ENCODE results near the gene NCAM1.

Gene NCAM1

GRCh38 chr11:112995423-112996090, 34.3 kb downstream of the NCAM1 start:
- peaks cover 8% of the 10 kb centered on the region for H3K27me3 Mint-ChIP-seq
- H3K27ac Mint-ChIP-seq, result no peak overlapping the region
- H3K36me3 Mint-ChIP-seq, result no peaks in the 10 kb centered on the region
- H3K9me3 Mint-ChIP-seq, result peaks cover 6% of the 10 kb centered on the region
- no peaks in the 10 kb centered on the region for H3K4me1 Mint-ChIP-seq
- no peak overlapping the region for H3K4me3 Mint-ChIP-seq

- Mint-ChIP-seq H3K4me3 (no peak overlapping the region), H3K27ac (no peak overlapping the region), H3K36me3 (no peaks in the 10 kb centered on the region), H3K9me3 (no peaks in the 10 kb centered on the region), H3K27me3 (peaks cover 7% of the 10 kb centered on the region), H3K4me1 (no peaks in the 10 kb centered on the region)
Measured at GRCh38 chr11:112996994-112997393, 35.8 kb downstream of the NCAM1 start.

GRCh38 chr11:112997857-112998466, 36.7 kb downstream of the NCAM1 start:
- no peaks in the 10 kb centered on the region for H3K9me3 Mint-ChIP-seq
- H3K36me3 Mint-ChIP-seq, result no peaks in the 10 kb centered on the region
- no peak overlapping the region for H3K4me3 Mint-ChIP-seq

GRCh38 chr11:112999520-112999919, 38.3 kb downstream of the NCAM1 start:
- Mint-ChIP-seq H3K36me3 (no peaks in the 10 kb centered on the region), H3K9me3 (no peaks in the 10 kb centered on the region), H3K4me1 (no peaks in the 10 kb centered on the region), H3K4me3 (no peak overlapping the region), H3K27me3 (peaks cover 4% of the 10 kb centered on the region), H3K27ac (no peak overlapping the region)

More at GRCh38 chr11:112997857-112998466, 36.7 kb downstream of the NCAM1 start:
- Mint-ChIP-seq H3K27me3 (peaks cover 6% of the 10 kb centered on the region), H3K4me1 (no peaks in the 10 kb centered on the region), H3K27ac (no peak overlapping the region)

- Mint-ChIP-seq H3K36me3 (no peaks in the 10 kb centered on the region), H3K27ac (no peak overlapping the region), H3K27me3 (no peaks in the 10 kb centered on the region), H3K9me3 (no peaks in the 10 kb centered on the region), H3K4me3 (no peak overlapping the region), H3K4me1 (no peaks in the 10 kb centered on the region)
Measured at GRCh38 chr11:113001709-113002108, 40.5 kb downstream of the NCAM1 start.

GRCh38 chr11:113006896-113007445, 45.8 kb downstream of the NCAM1 start:
- Mint-ChIP-seq H3K4me1 (no peaks in the 10 kb centered on the region), H3K9me3 (no peaks in the 10 kb centered on the region), H3K27ac (no peak overlapping the region), H3K36me3 (no peaks in the 10 kb centered on the region), H3K4me3 (no peak overlapping the region), H3K27me3 (no peaks in the 10 kb centered on the region)

GRCh38 chr11:113014262-113015097, 53.3 kb downstream of the NCAM1 start:
- H3K9me3 Mint-ChIP-seq, result no peaks in the 10 kb centered on the region
- no peak overlapping the region for H3K4me3 Mint-ChIP-seq
- H3K27ac Mint-ChIP-seq, result no peak overlapping the region
- H3K27me3 Mint-ChIP-seq, result peaks cover 4% of the 10 kb centered on the region
- H3K36me3 Mint-ChIP-seq, result no peaks in the 10 kb centered on the region
- no peaks in the 10 kb centered on the region for H3K4me1 Mint-ChIP-seq

- no peaks in the 10 kb centered on the region for H3K9me3 Mint-ChIP-seq
- no peaks in the 10 kb centered on the region for H3K4me1 Mint-ChIP-seq
- no peak overlapping the region for H3K4me3 Mint-ChIP-seq
- H3K36me3 Mint-ChIP-seq, result no peaks in the 10 kb centered on the region
- H3K27ac Mint-ChIP-seq, result no peak overlapping the region
- H3K27me3 Mint-ChIP-seq, result peaks cover 4% of the 10 kb centered on the region
Measured at GRCh38 chr11:113015098-113015455, 53.9 kb downstream of the NCAM1 start.

GRCh38 chr11:113016905-113017304, 55.7 kb downstream of the NCAM1 start:
- no peaks in the 10 kb centered on the region for H3K4me1 Mint-ChIP-seq

GRCh38 chr11:113018913-113019312, 57.7 kb downstream of the NCAM1 start:
- no peaks in the 10 kb centered on the region for H3K4me1 Mint-ChIP-seq
- H3K36me3 Mint-ChIP-seq, result no peaks in the 10 kb centered on the region
- no peak overlapping the region for H3K27ac Mint-ChIP-seq
- peaks cover 6% of the 10 kb centered on the region for H3K27me3 Mint-ChIP-seq
- H3K9me3 Mint-ChIP-seq, result no peaks in the 10 kb centered on the region
- H3K4me3 Mint-ChIP-seq, result no peak overlapping the region

More at GRCh38 chr11:113016905-113017304, 55.7 kb downstream of the NCAM1 start:
- Mint-ChIP-seq H3K4me3 (no peak overlapping the region), H3K36me3 (no peaks in the 10 kb centered on the region), H3K27ac (no peak overlapping the region), H3K9me3 (no peaks in the 10 kb centered on the region), H3K27me3 (peaks cover 6% of the 10 kb centered on the region)

- H3K36me3 Mint-ChIP-seq, result no peaks in the 10 kb centered on the region
- no peaks in the 10 kb centered on the region for H3K9me3 Mint-ChIP-seq
- peaks cover 8% of the 10 kb centered on the region for H3K27me3 Mint-ChIP-seq
- no peak overlapping the region for H3K4me3 Mint-ChIP-seq
- H3K4me1 Mint-ChIP-seq, result no peaks in the 10 kb centered on the region
- H3K27ac Mint-ChIP-seq, result no peak overlapping the region
Measured at GRCh38 chr11:113019711-113020110, 58.5 kb downstream of the NCAM1 start.

- H3K27me3 Mint-ChIP-seq, result peaks cover 9% of the 10 kb centered on the region
- H3K27ac Mint-ChIP-seq, result no peak overlapping the region
- H3K9me3 Mint-ChIP-seq, result no peaks in the 10 kb centered on the region
- H3K4me3 Mint-ChIP-seq, result no peak overlapping the region
- H3K4me1 Mint-ChIP-seq, result no peaks in the 10 kb centered on the region
- H3K36me3 Mint-ChIP-seq, result no peaks in the 10 kb centered on the region
Measured at GRCh38 chr11:113021111-113021510, 59.9 kb downstream of the NCAM1 start.

- Mint-ChIP-seq H3K4me3 (no peak overlapping the region), H3K9me3 (no peaks in the 10 kb centered on the region), H3K27ac (no peak overlapping the region), H3K27me3 (peaks cover 13% of the 10 kb centered on the region), H3K4me1 (no peaks in the 10 kb centered on the region), H3K36me3 (no peaks in the 10 kb centered on the region)
Measured at GRCh38 chr11:113022262-113022661, 61.0 kb downstream of the NCAM1 start.

GRCh38 chr11:113023228-113023627, 62.0 kb downstream of the NCAM1 start:
- H3K4me3 Mint-ChIP-seq, result no peak overlapping the region
- H3K4me1 Mint-ChIP-seq, result no peaks in the 10 kb centered on the region
- no peaks in the 10 kb centered on the region for H3K9me3 Mint-ChIP-seq
- H3K36me3 Mint-ChIP-seq, result no peaks in the 10 kb centered on the region
- H3K27me3 Mint-ChIP-seq, result peaks cover 13% of the 10 kb centered on the region
- no peak overlapping the region for H3K27ac Mint-ChIP-seq

GRCh38 chr11:113023986-113024385, 62.8 kb downstream of the NCAM1 start:
- no peak overlapping the region for H3K27ac Mint-ChIP-seq
- no peaks in the 10 kb centered on the region for H3K36me3 Mint-ChIP-seq
- H3K4me1 Mint-ChIP-seq, result no peaks in the 10 kb centered on the region
- H3K27me3 Mint-ChIP-seq, result peaks cover 9% of the 10 kb centered on the region
- H3K4me3 Mint-ChIP-seq, result no peak overlapping the region
- H3K9me3 Mint-ChIP-seq, result no peaks in the 10 kb centered on the region

- Mint-ChIP-seq H3K27me3 (peaks cover 9% of the 10 kb centered on the region), H3K4me3 (no peak overlapping the region), H3K4me1 (no peaks in the 10 kb centered on the region), H3K9me3 (no peaks in the 10 kb centered on the region), H3K27ac (no peak overlapping the region), H3K36me3 (no peaks in the 10 kb centered on the region)
Measured at GRCh38 chr11:113026778-113027177, 65.6 kb downstream of the NCAM1 start.

Data from activated naive CD4-positive, alpha-beta T cell treated with anti-CD3 and anti-CD28 coated beads, Interleukin-2, amount 50 U/mL, for 24 hours (primary cell).